ENCODE measurements around the gene CDON. TPM values are rescaled to one million over a fixed set of nuclear protein-coding genes. Genes with fewer than 3 reads are reported as not detected.

Gene CDON
- total RNA-seq, 2 donors from 2014 or later: 2.3 to 10.5 TPM

- Histone ChIP-seq H3K9me3 (no peaks in the 10 kb centered on the region), H3K36me3 (no peaks in the 10 kb centered on the region), H3K4me1 (no peaks in the 10 kb centered on the region), H3K27me3 (no peaks in the 10 kb centered on the region), H3K4me3 (no peak overlapping the region), H3K27ac (no peak overlapping the region), H3K9ac (ENCODE audit: low read depth in 2 of 2, low read length in 2 of 2) (no peak overlapping the region)
- intact Hi-C loops (cut with DNase I): loop anchor here (5.0 kb wide), 2 partner anchors 121 to 251 kb away; partner anchors contain the start of gene CDON
- no peak for DNase-seq
- no peak for TF ChIP-seq CTCF (IDR thresholded peaks at IDR 0.05)
Observed at GRCh38 chr11:125941267-125941618, 121.4 kb downstream of the CDON start.

- intact Hi-C loops (cut with DNase I): loop anchor here (5.0 kb wide), 2 partner anchors 122 to 252 kb away; partner anchors contain the start of gene CDON
- DNase-seq: no peak
- H3K9me3 ChIP-seq: no peaks in the 10 kb centered on the region
- no peak overlapping the region for H3K9ac ChIP-seq (ENCODE audit: low read depth in 2 of 2, low read length in 2 of 2)
- H3K27me3 ChIP-seq: no peaks in the 10 kb centered on the region
- H3K27ac ChIP-seq: no peak overlapping the region
- TF ChIP-seq CTCF (IDR thresholded peaks at IDR 0.05): no peak
- no peaks in the 10 kb centered on the region for H3K4me1 ChIP-seq
- H3K36me3 ChIP-seq: no peaks in the 10 kb centered on the region
- H3K4me3 ChIP-seq: no peak overlapping the region
Observed at GRCh38 chr11:125940145-125940544, 122.5 kb downstream of the CDON start.

GRCh38 chr11:125939081-125939521, 123.6 kb downstream of the CDON start:
- TF ChIP-seq CTCF (IDR thresholded peaks at IDR 0.05): no peak
- Histone ChIP-seq H3K4me1 (no peaks in the 10 kb centered on the region), H3K4me3 (no peak overlapping the region), H3K9me3 (no peaks in the 10 kb centered on the region), H3K9ac (ENCODE audit: low read depth in 2 of 2, low read length in 2 of 2) (no peak overlapping the region), H3K27ac (no peak overlapping the region), H3K27me3 (no peaks in the 10 kb centered on the region), H3K36me3 (no peaks in the 10 kb centered on the region)
- intact Hi-C loops (cut with DNase I): no loop called here
- no peak for DNase-seq

GRCh38 chr11:125938418-125938817, 124.2 kb downstream of the CDON start:
- intact Hi-C loops (cut with DNase I): no loop called here
- Histone ChIP-seq H3K4me1 (no peaks in the 10 kb centered on the region), H3K9ac (ENCODE audit: low read depth in 2 of 2, low read length in 2 of 2) (no peak overlapping the region), H3K9me3 (no peaks in the 10 kb centered on the region), H3K27ac (no peak overlapping the region), H3K27me3 (no peaks in the 10 kb centered on the region), H3K36me3 (no peaks in the 10 kb centered on the region), H3K4me3 (no peak overlapping the region)
- no peak for TF ChIP-seq CTCF (IDR thresholded peaks at IDR 0.05)
- no peak for DNase-seq

- DNase-seq: no peak
- no peak overlapping the region for H3K9ac ChIP-seq (ENCODE audit: low read depth in 2 of 2, low read length in 2 of 2)
- no peaks in the 10 kb centered on the region for H3K9me3 ChIP-seq
- H3K27me3 ChIP-seq: no peaks in the 10 kb centered on the region
- no peak for TF ChIP-seq CTCF (IDR thresholded peaks at IDR 0.05)
- H3K36me3 ChIP-seq: no peaks in the 10 kb centered on the region
- no peak overlapping the region for H3K4me3 ChIP-seq
- H3K27ac ChIP-seq: no peak overlapping the region
- no peaks in the 10 kb centered on the region for H3K4me1 ChIP-seq
- intact Hi-C loops (cut with DNase I): no loop called here
Observed at GRCh38 chr11:125935618-125936199, 127.0 kb downstream of the CDON start.
